Uterine smooth muscle cell (primary cell): Measurements from ENCODE around the gene SHF. TPM values are rescaled to one million over a fixed set of nuclear protein-coding genes. Genes with fewer than 3 reads are reported as not detected.

ENCODE experiments used
- total RNA-seq: library from RNA; depleted of rRNA; stranded (reverse); fragments of >200 nt; gene quantifications from 2 replicates; pipeline ENCODE4 v1.2.3, GENCODE V29; 2014

SHF gene, protein sequence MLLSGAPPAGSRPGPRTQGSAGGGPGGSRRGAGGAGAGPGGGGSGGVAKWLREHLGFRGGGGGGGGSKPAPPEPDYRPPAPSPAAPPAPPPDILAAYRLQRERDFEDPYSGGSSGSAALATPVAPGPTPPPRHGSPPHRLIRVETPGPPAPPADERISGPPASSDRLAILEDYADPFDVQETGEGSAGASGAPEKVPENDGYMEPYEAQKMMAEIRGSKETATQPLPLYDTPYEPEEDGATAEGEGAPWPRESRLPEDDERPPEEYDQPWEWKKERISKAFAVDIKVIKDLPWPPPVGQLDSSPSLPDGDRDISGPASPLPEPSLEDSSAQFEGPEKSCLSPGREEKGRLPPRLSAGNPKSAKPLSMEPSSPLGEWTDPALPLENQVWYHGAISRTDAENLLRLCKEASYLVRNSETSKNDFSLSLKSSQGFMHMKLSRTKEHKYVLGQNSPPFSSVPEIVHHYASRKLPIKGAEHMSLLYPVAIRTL
- total RNA-seq: 1.1 and 2.5 TPM in 2 replicates

DNA sequence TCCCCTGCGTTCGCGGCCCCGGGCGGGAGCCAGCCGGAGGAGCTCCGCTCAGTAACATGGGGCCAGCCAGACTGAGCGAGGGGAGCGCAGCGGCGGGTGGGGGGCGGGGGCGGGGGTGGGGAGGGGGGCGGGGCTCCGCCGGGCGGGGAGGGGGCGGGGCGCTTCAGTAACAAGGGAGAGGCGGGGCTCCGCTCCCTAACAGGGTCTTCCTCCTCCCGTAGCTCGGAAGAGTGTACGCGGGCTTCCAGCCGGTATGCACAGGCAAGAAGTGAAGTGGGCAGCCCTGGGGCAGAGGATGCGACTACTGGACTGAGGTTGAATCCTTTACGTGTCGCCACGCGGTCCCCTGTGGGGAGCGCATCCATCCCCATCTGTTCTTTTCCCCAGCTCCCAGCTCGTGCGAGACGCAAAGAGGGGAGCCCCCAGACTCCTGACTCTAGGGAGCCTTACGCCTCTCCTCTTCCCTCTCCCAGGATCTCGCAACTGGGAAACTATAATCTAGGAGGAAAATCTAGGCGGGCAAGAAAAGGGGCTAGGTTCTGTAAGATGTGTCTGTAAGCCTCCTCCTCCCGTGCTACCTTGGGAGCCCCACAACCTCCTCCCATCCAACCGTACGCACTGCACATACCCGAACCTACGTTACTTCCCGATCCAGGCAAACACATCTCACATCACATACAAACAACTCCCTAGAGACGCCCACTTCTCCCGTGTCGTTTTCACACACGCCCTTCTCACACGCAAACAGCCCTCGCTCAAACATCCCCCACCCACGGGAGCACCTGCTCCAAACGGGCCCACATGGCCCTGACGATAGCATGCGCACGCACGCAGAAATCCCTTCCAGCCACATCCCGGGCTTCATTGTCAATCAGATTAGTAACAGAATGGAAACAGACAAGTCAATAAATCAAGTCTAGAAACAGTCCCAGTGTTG lies at the start of gene SHF:
Gene SHF (minus strand): TSS at position 73 of the 937 bp plus-strand sequence. CDS start 15 bp downstream, at position 58.

DNA sequence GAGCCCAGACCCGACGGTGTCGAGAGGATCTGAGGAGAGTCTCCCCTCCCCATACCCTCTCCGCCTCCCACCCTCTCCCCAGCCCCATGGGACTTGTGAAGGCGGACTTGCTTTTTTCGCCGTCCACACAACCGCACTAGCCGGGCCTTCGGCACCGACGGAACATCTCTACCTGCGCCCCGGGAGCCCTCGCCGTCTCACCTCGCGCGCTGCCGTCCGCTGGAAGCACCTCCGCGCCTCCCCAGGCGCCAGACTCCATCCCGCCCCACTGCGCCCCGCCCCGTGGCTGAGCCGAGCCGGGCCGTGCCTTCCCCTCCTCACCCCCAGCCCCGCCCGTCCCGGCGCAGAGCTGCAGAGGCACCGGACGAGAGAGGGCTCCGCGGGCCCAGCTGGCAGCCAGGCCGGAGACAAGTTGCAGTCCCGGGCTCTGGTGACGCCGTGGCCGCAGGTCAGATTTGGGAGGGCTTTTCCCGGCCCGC lies 58.1 kb downstream of the SHF start, which contains the start of the genes DUOX1 and DUOXA1:
Gene DUOX1 (plus strand): TSS at position 344 of the 479 bp plus-strand sequence. CDS start 1,973 bp downstream, outside the sequence.
Gene DUOXA1 (minus strand): TSS at position 229 of the 479 bp plus-strand sequence. CDS start 6,865 bp downstream, outside the sequence.

Other genes starting within 250 kb of the SHF start
- gene TERB2, start 231.3 kb downstream of the SHF start, total RNA-seq: not detected in 2 replicates
- gene SORD, start 164.8 kb downstream of the SHF start, total RNA-seq: 12.2 and 12.4 TPM in 2 replicates
- gene DUOX2, start 73.8 kb downstream of the SHF start, total RNA-seq: under 0.01 TPM in 1 of 2 replicates, not detected in the other
- gene DUOXA2, start 73.6 kb downstream of the SHF start, total RNA-seq: not detected in 2 replicates
- 0.12 TPM in 1 of 2 replicates, not detected in the other for gene DUOXA1, start 58.1 kb downstream of the SHF start, total RNA-seq
- not detected in 2 replicates for gene DUOX1, start 58.0 kb downstream of the SHF start, total RNA-seq
- gene SLC28A2, start 64.3 kb upstream of the SHF start, total RNA-seq: not detected in 2 replicates
- 0.25 and 0.44 TPM in 2 replicates for gene GATM, start 190.6 kb upstream of the SHF start, total RNA-seq